IPS-15b (cell line): ENCODE measurements around the gene PKP3.

Source experiments
- H3K27me3 ChIP-seq: one replicate; pipeline ENCODE4 v1.6.1; 2013; ENCODE audit warnings: low read length; ENCODE audit not compliant: control insufficient read depth, insufficient read depth
- H3K36me3 ChIP-seq: one replicate; pipeline ENCODE4 v1.6.1; 2013; ENCODE audit warnings: low read length; ENCODE audit not compliant: control insufficient read depth, insufficient read depth
- H3K4me1 ChIP-seq: one replicate; pipeline ENCODE4 v1.6.1; 2013; ENCODE audit warnings: mild to moderate bottlenecking, low read length; ENCODE audit not compliant: control insufficient read depth, insufficient read depth
- H3K4me3 ChIP-seq: one replicate; pipeline ENCODE4 v1.5.1; 2013; ENCODE audit warnings: low read depth, low read length
- H3K9ac ChIP-seq: one replicate; pipeline ENCODE4 v1.6.1; 2013; ENCODE audit warnings: low read depth, mild to moderate bottlenecking, low read length
- H3K9me3 ChIP-seq: one replicate; pipeline ENCODE4 v1.6.1; 2013; ENCODE audit warnings: mild to moderate bottlenecking, low read length; ENCODE audit not compliant: control insufficient read depth, insufficient read depth

PKP3 gene

DNA sequence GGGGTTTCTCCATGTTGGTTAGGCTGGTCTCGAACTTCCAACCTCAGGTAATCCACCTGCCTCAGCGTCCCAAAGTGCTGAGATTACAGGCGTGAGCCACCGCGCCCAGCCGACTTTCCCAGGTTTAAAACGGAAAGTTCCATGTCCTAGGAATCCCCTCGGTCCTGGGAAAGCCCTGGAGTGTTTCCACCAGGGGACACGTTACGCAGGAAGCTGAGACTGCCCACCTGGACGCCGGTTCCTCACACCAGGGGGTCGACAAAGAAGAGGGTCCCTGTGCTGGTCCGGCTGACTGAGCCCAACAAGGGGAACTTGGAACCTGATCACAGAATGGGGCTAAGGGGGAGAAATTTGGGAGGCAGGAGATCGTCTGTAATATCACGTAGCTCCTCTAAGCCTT lies 28.2 kb upstream of the PKP3 start:
- H3K9ac ChIP-seq = no peak overlapping the region
- peaks cover 2% of the 10 kb centered on the region for H3K4me1 ChIP-seq
- H3K9me3 ChIP-seq = peaks cover 2% of the 10 kb centered on the region
- peaks cover 7% of the 10 kb centered on the region for H3K27me3 ChIP-seq
- H3K36me3 ChIP-seq = no peaks in the 10 kb centered on the region
- H3K4me3 ChIP-seq = no peak overlapping the region

DNA sequence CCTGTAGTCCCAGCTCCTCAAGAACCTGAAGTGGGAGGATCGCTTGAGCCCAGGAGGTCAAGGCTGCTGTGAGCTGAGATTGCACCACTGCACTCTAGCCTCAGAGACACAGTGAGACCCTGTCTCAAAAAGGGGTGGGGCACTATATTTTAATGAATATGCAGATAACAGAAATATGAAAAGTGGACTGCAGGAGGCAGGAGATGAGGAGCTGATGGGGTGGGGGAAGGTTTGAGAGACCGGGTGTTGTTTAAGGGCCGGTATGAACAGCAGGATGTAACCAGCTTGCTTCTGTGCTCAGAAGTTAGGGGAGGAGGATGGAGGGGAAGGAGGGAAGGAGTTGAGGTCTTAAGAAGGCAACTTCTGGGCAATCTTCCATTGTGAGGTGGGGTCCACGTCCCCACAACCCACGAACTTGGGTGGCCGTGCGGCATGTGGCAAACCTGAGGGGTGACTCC lies 26.0 kb upstream of the PKP3 start:
- Histone ChIP-seq H3K9ac (no peak overlapping the region), H3K27me3 (peaks cover 4% of the 10 kb centered on the region), H3K9me3 (no peaks in the 10 kb centered on the region), H3K36me3 (peaks cover 14% of the 10 kb centered on the region), H3K4me1 (peaks cover 2% of the 10 kb centered on the region), H3K4me3 (peak overlapping the region; percentile 58)

GRCh38 chr11:368414-369335 lies 25.3 kb upstream of the PKP3 start:
- Histone ChIP-seq H3K4me1 (peaks cover 2% of the 10 kb centered on the region), H3K4me3 (peak overlapping the region; percentile 58), H3K36me3 (peaks cover 21% of the 10 kb centered on the region), H3K9me3 (no peaks in the 10 kb centered on the region), H3K9ac (peak overlapping the region; percentile 24), H3K27me3 (peaks cover 4% of the 10 kb centered on the region)

- Histone ChIP-seq H3K4me1 (peaks cover 2% of the 10 kb centered on the region), H3K9me3 (no peaks in the 10 kb centered on the region), H3K9ac (peak within 1 kb of the TSS; percentile 65), H3K27me3 (peaks cover 4% of the 10 kb centered on the region), H3K4me3 (peak within 1 kb of the TSS; percentile 72), H3K36me3 (peaks cover 26% of the 10 kb centered on the region)
Measured at GRCh38 chr11:369336-370018, 24.5 kb upstream of the PKP3 start, which contains the start of gene B4GALNT4. TSS of gene B4GALNT4 (plus strand) at chr11:369499. CDS start at chr11:369804, 305 bp downstream.

- peaks cover 27% of the 10 kb centered on the region for H3K36me3 ChIP-seq
- peak overlapping the region; percentile 65 for H3K9ac ChIP-seq
- H3K27me3 ChIP-seq = peaks cover 4% of the 10 kb centered on the region
- H3K9me3 ChIP-seq = no peaks in the 10 kb centered on the region
- H3K4me1 ChIP-seq = peaks cover 2% of the 10 kb centered on the region
- H3K4me3 ChIP-seq = peak overlapping the region; percentile 72
Measured at GRCh38 chr11:370070-370941, 23.7 kb upstream of the PKP3 start.

DNA sequence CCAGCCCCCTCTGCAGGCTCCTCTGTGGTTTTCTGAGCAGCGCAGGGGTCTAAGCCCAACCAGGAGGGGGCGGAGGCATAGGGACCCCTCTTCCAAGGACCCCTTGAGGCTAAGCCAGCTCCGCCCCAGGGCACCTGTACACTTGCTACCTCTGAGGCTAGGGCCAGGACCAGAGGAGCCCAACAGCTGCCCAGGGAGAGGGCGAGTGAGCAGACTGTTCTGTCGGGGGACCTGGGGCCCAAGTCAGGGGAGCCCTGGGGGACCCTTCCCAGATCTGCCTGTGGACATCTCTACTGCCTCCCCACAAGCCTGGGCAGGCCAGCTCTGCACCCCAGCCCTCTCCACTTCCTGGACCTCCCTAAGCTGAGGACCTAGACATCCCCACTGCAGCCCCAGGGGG lies 23.0 kb upstream of the PKP3 start:
- Histone ChIP-seq H3K36me3 (peaks cover 34% of the 10 kb centered on the region), H3K27me3 (peaks cover 2% of the 10 kb centered on the region), H3K4me1 (peaks cover 2% of the 10 kb centered on the region), H3K4me3 (peak overlapping the region; percentile 72), H3K9me3 (no peaks in the 10 kb centered on the region), H3K9ac (no peak overlapping the region)

- Histone ChIP-seq H3K27me3 (peaks cover 2% of the 10 kb centered on the region), H3K9ac (no peak overlapping the region), H3K36me3 (peaks cover 40% of the 10 kb centered on the region), H3K9me3 (no peaks in the 10 kb centered on the region), H3K4me1 (peaks cover 2% of the 10 kb centered on the region), H3K4me3 (no peak overlapping the region)
Measured at GRCh38 chr11:371716-372590, 22.1 kb upstream of the PKP3 start.

GRCh38 chr11:372809-373715 lies 20.9 kb upstream of the PKP3 start:
- H3K9me3 ChIP-seq = no peaks in the 10 kb centered on the region
- H3K4me3 ChIP-seq = no peak overlapping the region
- no peaks in the 10 kb centered on the region for H3K27me3 ChIP-seq
- H3K4me1 ChIP-seq = peaks cover 2% of the 10 kb centered on the region
- H3K9ac ChIP-seq = no peak overlapping the region
- peaks cover 51% of the 10 kb centered on the region for H3K36me3 ChIP-seq

GRCh38 chr11:373716-374551 lies 20.1 kb upstream of the PKP3 start:
- Histone ChIP-seq H3K9me3 (no peaks in the 10 kb centered on the region), H3K36me3 (peaks cover 55% of the 10 kb centered on the region), H3K4me3 (no peak overlapping the region), H3K9ac (no peak overlapping the region), H3K27me3 (no peaks in the 10 kb centered on the region), H3K4me1 (peaks cover 2% of the 10 kb centered on the region)
